NCI-H1694 treated with DMSO at 0.1 percent for 48 hours (cell line): ENCODE measurements around the gene MLLT10.

Experiments
- DNase-seq: peaks from one replicate; lab custom pipeline; 2025; lab: John Stamatoyannopoulos, UW

The MLLT10 gene

DNA sequence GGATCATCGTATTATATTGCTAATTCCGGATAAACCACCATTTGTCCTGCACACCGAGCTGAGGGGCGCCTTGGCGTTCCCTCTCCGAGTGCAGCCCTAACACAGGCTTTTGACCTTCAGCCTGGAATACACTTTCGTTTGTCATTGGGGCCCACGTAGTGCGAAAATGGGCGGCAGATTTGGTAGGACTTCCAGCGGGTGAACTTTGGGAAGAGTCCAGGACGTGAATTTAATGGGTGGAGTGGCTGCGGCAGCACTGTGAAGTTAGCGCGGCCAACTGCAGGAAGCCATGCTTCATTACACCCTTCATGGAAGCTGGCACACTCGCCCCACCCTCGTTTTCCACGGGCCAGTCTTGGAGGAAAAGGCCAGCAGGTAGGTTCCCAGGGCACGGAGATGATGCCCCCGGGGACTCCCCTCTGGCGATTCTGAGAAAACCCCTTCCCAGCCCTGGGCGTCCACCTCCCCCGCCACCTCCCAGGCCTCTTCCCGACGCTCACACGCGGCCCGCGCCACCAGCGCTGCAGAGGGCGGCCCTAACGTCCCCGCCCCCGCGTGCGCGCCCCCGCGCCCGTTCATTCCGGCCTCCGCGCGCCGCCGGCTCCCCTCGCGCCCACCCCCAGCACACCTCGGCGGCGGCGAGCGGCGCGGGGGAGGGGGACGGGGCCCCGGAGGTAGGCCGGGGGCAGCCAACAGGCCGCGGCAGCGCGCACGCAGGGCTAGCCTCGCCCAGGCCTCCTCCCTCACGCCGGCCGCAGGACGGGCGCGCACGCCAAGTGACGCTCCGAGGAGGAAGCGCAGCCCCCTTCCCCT is at the start of gene MLLT10:
Gene MLLT10, plus strand, starts transcription at position 766 of the 813 bp plus-strand sequence. CDS start 413 bp downstream, outside the sequence.
- peak; percentile 81 for DNase-seq

DNA sequence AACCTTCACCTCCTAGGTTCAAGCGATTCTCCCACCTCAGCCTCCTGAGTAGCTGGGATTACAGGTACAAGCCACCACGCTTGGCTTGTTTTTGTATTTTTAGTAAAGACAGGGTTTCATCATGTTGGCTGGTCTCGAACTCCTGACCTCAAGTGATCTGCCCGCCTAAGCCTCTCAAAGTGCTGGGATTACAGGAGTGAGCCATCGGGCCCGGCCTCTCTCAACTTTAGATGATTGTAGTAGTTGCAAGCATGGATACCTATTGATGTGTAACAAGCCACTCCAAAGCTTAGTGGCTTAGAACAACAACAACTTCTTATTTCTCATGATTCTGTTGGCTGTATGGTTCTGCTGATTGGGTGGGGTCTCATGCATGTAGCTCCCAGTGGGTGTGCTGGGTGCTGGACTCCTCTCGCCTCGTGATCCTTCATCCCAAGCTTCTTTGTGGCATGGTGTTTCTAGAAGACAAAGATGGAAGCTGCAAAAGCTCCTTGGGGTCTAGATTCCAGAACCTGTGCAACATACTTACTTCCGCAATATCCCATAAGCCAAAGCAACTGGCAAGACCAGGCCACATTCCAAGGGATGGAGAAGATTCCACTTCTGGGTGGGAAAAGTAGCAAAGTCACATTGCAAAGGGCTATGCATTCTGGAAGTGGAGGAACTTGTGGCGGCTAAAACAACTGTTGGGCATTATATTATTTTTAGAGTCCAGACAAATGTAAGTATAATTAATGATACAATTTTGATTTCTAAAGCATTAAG is 46.4 kb upstream of the MLLT10 start:
- DNase-seq, result no peak

DNA sequence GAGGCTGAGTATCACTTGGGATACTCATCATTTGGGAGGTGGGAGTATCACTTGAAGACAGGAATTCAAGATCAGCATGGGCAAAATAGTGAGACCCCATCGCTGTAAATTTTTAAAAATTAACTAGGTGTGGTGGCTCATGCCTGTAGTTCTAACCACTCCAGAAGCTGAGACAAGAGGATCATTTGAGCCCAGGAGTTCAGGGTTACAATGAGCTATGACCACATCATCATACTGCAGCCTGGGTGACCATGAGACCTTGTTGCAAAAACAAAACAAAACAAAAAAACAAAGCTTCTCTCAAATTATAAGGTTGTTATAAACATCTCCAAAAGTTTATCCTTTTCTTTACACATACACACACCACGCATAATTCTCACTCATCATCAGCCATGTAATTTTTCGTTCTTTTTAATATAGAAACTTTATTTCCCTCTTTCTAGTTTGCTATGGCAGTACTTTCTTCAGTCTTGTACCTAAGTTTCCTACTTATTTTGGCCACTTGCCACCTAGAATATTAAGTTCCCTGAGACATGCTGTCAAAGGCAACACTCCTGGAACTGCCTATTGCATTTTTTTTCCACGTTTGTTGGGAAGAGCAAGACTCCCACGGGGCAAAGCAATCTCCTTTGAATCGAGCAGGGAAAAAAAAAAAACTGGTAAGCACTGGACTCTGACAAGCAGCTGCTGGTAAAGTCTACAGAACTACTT is 45.6 kb upstream of the MLLT10 start:
- no peak for DNase-seq

DNA sequence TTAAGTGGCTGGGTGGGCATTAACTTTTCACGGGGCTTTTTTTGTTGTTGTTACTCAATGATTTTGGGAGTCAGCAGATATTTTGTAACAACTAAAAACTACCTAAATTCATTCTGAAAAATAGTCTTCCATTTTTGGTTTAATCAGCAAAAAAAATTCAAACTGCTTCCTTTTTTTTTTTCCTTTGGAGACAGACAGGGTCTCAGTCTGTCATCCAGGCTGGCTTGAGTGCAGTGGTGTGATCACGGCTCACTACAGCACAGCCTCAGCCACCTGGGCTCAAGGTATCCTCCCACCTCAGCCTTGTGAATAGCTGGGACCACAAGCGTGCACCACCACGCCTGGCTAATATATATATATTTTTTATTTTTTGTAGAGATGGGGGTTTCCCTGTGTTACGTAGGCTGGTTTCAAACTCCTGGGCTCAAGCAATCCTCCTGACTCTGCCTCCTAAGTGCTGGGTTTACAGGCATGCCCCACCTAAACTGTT is 45.0 kb upstream of the MLLT10 start:
- no peak for DNase-seq

- no peak for DNase-seq
Observed at GRCh38 chr10:21490028-21490710, 43.9 kb upstream of the MLLT10 start.

DNA sequence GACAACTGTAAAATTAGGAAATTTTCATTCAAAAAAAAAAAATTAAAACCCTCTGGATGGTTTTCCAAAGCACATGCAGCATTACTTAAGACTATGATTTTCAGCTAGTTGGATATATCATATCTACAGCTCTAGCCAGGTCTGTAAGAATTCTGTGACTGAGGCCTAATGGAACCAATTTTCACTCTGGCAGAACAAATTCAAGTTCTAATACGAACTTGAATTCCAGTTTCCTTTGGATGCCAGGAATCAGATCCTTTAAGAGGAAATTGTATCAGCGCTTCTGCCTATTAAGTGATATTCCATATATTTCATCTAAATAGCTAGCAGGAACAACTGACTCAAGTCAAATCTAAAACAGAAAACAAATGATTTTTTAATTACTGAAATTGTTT is 43.3 kb upstream of the MLLT10 start:
- DNase-seq, result no peak

GRCh38 chr10:21492421-21492820 is 41.6 kb upstream of the MLLT10 start:
- DNase-seq, result no peak

GRCh38 chr10:21493784-21494183 is 40.2 kb upstream of the MLLT10 start:
- DNase-seq, result no peak

- no peak for DNase-seq
Observed at GRCh38 chr10:21494191-21495001, 39.6 kb upstream of the MLLT10 start.

DNA sequence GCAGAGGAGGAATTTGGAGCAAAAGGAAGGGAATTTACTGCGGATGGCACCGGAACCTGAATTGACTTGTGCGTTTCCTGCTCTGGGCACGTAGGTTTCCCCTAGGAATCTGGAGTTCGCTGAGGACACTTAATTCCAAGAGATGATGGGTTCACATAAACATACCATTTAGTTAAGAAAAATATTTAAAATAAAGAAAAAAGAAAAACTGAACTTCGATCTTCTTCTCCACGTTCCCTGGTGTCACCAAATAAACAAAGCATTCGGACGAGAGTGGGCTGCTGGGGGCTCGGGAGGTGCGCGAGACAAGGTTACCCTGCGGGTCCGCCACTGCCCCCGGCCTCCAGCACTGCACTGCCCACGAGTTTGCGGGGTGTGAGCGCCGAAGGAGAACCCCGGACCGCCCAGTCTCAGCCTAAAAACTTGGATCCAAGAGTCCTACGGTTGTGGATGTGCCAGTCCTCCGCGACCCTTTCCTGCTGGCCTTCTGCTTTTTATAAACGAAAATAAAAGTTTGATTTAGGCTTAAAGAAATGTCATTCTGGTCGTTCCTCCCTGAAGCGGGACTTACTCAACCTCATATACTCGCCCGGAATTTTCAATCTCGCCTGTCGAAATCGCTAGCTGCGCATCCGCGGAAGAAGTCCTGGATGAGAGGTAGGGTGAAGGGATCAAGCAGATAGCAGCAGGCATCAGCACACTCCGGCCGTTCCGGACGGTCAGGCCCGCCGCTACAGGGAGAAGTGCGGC is 38.9 kb upstream of the MLLT10 start:
- DNase-seq, result no peak

GRCh38 chr10:21495752-21496342 is 38.2 kb upstream of the MLLT10 start:
- DNase-seq, result peak; percentile 64

DNA sequence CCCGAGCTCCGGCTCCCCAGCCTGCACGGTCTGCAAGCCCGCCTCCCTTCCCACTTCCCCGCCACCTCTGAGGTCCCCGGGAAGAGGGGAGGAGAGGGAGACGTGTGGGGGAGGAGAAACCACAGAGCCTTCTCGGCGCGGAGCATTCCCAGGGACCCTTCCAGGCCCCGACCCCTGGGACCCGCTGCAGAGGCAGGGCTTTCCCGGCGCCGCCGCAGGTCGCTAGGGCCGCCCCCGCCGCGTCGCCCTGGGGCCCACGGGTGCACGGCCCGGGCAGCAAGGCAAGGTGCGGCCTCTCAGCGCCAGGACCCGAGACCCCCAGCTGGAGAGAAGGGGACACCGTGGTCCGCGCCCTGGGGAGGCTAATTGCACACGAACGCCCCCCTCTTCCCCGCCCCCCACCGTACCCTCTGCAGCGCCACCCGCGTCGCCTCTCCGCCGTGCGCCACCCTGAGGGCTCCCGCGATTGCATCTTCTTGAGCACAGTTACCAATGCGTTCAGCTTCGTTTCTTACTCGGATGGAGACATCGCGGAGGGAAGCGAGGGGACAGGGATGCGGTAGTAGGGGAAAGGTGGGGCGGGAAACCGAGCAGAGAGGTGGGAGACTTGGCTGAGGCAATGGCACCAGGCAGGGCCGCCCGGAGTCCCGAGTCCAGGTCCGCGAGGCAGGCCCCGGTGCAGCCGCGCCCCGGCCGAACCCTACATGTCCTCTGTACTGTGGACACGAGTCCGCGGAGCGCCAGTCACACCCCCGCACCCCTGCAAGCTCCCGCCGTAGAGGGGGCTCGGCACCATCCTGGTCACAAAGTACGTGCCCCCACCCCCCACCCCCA is 37.5 kb upstream of the MLLT10 start:
- DNase-seq, result peak; percentile 46

DNA sequence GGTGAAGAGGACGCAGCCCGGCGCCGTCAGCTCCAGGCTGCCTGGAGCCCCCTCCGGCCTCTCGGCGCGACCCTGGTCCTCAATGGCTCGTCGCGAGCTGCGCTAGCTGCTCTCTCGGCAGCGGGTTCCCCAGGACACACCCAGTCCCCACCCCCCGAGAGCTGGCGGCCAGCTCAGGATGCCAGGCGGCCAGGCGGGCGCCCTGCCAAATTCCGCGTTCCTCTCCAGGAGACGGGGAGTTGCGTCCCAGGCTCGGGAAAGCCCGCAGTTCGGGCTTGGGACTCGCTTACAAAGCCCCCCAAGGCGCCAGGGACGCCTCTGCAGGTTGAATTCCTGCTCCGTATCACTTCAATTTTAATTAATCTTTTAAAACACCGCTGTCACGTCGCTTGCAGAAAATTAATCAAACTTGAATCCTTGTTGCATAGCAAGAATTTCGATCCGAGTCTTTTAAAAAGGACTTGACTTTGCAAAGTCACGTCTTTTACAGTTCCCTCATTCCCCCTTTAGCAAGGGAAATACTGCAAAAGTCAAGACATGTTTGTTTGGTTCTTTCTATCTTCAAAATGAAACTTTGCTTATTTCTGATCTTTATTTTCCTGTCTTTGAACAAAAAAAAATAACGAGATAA is 36.7 kb upstream of the MLLT10 start:
- DNase-seq, result peak; percentile 56

- no peak for DNase-seq
Observed at GRCh38 chr10:21498377-21498776, 35.7 kb upstream of the MLLT10 start.

DNA sequence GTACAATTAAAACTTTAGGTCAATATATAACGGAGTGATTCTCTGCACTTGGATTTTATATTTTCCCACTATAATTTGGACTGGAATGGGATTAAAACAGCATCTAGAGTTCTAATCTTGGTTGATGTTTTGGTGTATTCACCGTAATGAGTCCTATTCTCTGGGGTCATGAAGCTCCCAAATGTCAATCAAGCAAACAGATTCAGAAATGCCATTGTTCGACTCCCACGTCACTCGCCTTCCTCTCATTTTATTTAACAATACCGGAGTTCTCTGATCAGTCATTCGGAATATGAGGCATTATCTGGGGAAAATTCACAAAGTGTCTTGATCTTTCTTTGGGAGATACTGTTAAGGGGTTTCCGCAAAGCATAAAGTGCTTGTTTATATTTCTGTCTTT is 35.0 kb upstream of the MLLT10 start:
- DNase-seq, result no peak

DNA sequence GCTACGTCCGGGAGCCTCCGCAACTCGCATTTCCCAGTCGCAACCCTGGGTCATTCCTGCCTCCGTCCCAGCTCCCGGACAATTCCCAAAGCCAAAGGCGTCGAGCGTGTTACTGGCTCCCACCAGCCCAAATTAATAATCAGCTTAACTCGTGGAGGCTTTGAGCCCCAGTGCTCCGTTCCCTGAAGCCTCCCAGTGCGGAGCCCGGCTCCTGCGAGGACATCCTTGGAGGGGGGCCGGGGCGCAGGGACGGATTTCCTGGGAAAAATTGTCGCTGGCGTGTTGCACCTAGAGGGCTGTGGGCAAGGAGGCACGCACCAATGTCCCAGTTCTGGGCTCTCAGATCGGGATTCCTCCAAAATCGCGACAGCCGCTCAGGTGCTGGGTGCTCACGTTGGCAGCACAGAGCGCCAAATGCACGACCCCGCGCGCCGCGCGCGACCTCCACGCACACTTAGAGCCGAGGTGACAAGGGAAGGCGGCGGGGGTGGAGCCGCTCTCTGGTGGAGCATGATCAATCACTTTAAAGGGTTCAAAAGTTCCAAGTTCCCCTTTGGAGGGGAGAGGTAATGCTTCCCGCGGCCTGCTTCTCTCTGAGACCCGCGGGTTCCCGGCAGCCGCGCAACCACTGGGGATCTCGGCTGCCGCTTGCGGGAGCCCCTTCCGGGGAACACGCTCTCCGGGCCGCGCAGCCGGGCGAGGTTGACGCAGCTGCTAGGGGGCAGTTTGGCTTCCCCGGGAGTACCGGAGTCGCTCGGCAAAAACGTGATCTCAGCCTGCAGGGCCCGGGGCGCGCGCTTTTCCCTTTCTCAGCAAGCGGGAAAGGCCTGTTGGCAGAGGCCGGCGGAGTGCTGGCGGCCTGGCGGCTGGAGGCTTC is 34.1 kb upstream of the MLLT10 start:
- no peak for DNase-seq

DNA sequence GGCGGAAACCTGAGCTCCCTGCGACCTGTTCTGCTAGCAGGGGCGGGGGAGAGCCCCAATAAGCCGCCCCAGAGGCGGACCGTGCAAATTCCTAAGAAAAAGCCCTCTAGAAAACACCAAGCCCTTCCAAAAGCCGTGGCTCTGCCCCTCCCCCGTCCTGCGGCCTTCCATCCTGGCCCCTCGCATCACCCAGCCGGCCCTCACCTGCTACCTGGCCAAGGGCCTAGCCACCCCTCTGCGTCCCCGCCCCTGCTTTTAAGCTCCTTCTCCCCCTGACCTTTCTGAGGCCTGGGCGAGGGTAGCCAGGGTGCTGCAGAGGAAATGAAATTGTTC is 33.5 kb upstream of the MLLT10 start:
- no peak for DNase-seq

DNA sequence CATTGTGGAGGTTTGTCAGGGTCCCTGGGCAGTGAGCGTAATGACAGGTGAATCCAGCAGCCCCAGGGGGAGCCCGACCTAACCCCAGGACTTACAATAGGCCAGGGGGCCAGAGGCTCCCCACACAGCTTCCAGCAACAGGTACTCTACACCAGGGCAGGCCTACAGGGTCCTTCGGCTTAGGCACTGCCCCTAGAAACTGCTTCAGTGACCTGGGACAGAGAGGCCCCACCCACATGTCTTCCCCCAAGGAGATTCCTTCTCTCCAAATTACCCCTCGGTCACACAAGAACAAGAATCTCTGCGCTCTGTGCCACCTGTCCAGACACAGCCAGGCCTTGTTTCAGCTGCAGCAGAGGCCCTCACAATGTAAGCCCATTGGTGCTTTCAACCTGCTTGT is 32.9 kb upstream of the MLLT10 start:
- no peak for DNase-seq
